Suprapubic skin (tissue), 4 donors: ENCODE results near the gene EPHA6. TPM values are rescaled to one million over a fixed set of nuclear protein-coding genes. Genes with fewer than 3 reads are reported as not detected.

Experiments used
- DNase-seq, 2 donors: peaks; one replicate each; pipeline ENCODE4 v3.0.0-alpha.2; 2019; ENCODE audit warnings: low spot score in 2 of 2
- H3K27ac ChIP-seq: fragments of 200-600 bp; sonication (generic); one replicate; pipeline ENCODE4 v1.5.1; 2019
- H3K27me3 ChIP-seq: fragments of 200-600 bp; sonication (generic); one replicate; pipeline ENCODE4 v1.5.1; 2019
- H3K36me3 ChIP-seq: fragments of 200-600 bp; sonication (generic); one replicate; pipeline ENCODE4 v1.5.1; 2019
- H3K4me1 ChIP-seq: fragments of 200-600 bp; sonication (generic); one replicate; pipeline ENCODE4 v1.5.1; 2019
- H3K4me3 ChIP-seq: fragments of 200-600 bp; sonication (generic); one replicate; pipeline ENCODE4 v1.5.1; 2019; ENCODE audit warnings: mild to moderate bottlenecking
- H3K9me3 ChIP-seq: fragments of 200-600 bp; sonication (generic); one replicate; pipeline ENCODE4 v1.5.1; 2019
- CTCF ChIP-seq, 2 donors: fragments of 200-600 bp in 1 of 2; fragments of 450-650 bp in 1 of 2; sonication (generic) in 1 of 2; IDR thresholded peaks; one replicate each; pipeline ENCODE4 v1.5.1; 2016 to 2019; ENCODE audit warnings: antibody characterized with exemption in 2 of 2, mild to moderate bottlenecking in 1 of 2, moderate library complexity in 1 of 2
- EP300 ChIP-seq: sonication (generic); formaldehyde crosslinking; IDR thresholded peaks from one replicate; pipeline ENCODE4 v1.6.1; 2017; ENCODE audit warnings: antibody characterized with exemption
- POLR2A ChIP-seq, 2 donors: fragments of 450-650 bp; IDR thresholded peaks; one replicate each; pipeline ENCODE4 v1.6.1; 2017; ENCODE audit warnings: antibody characterized with exemption in 2 of 2, mild to moderate bottlenecking in 2 of 2, moderate library complexity in 2 of 2
- POLR2AphosphoS5 ChIP-seq, 3 donors: sonication (generic); formaldehyde crosslinking; IDR thresholded peaks; one replicate each; pipeline ENCODE4 v1.6.1; 2017; ENCODE audit warnings: antibody characterized with exemption in 3 of 3
- WGBS: methylation state at CpG from one replicate; pipeline ENCODE4 v1.1.5; 2018; 5-methylcytosine and 5-hydroxymethylcytosine counted together
- total RNA-seq, 4 donors: library from RNA; depleted of rRNA; stranded (reverse); fragments of >200 nt; gene quantifications; one replicate each; pipeline ENCODE4 v1.1.0, GENCODE V29; 2016

The EPHA6 gene
- total RNA-seq, 4 donors from 2014 or later, result not detected

- DNase-seq, result no peak
- Histone ChIP-seq H3K36me3 (no peaks in the 10 kb centered on the region), H3K9me3 (no peaks in the 10 kb centered on the region), H3K27ac (no peak overlapping the region), H3K27me3 (no peaks in the 10 kb centered on the region), H3K4me3 (no peak overlapping the region), H3K4me1 (no peaks in the 10 kb centered on the region)
- no peak for TF ChIP-seq POLR2AphosphoS5 (IDR thresholded peaks at IDR 0.05)
- no peak for TF ChIP-seq EP300
- no peak for TF ChIP-seq CTCF (IDR thresholded peaks at IDR 0.05)
- TF ChIP-seq POLR2A (IDR thresholded peaks at IDR 0.05), result no peak
Measured at GRCh38 chr3:97102641-97103040, 288.2 kb downstream of the EPHA6 start.

GRCh38 chr3:97105989-97106651, 291.7 kb downstream of the EPHA6 start:
- no peaks in the 10 kb centered on the region for H3K27me3 ChIP-seq
- H3K27ac ChIP-seq, result no peak overlapping the region
- H3K9me3 ChIP-seq, result no peaks in the 10 kb centered on the region
- no peak for DNase-seq
- 61% methylated on average over 4 of the region's 4 CpGs for WGBS
- H3K36me3 ChIP-seq, result no peaks in the 10 kb centered on the region
- H3K4me1 ChIP-seq, result no peaks in the 10 kb centered on the region
- H3K4me3 ChIP-seq, result no peak overlapping the region
- TF ChIP-seq POLR2AphosphoS5 (IDR thresholded peaks at IDR 0.05) (no peak), EP300 (no peak), CTCF (IDR thresholded peaks at IDR 0.05) (no peak), POLR2A (IDR thresholded peaks at IDR 0.05) (no peak)

DNA sequence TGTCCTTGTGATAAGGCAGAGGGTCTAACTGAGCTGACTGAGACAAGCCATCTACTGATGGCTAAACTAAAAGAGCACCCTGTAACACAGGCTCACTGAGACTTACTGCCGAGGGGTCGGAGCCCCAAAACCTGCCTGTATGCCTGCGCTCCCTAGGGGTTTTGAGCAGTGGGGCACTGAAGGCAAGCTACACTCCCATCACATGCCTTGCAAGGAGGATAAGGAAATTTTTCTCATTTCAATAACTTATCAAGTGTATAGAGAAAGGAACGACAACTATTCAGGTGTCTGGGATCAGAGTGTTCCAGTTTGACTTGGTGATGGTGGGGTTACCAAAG, 292.2 kb downstream of the EPHA6 start:
- Histone ChIP-seq H3K27ac (no peak overlapping the region), H3K9me3 (no peaks in the 10 kb centered on the region), H3K27me3 (no peaks in the 10 kb centered on the region), H3K4me1 (no peaks in the 10 kb centered on the region), H3K36me3 (no peaks in the 10 kb centered on the region), H3K4me3 (no peak overlapping the region)
- no peak for TF ChIP-seq EP300
- TF ChIP-seq POLR2AphosphoS5 (IDR thresholded peaks at IDR 0.05), result no peak
- TF ChIP-seq CTCF (IDR thresholded peaks at IDR 0.05), result no peak
- no peak for TF ChIP-seq POLR2A (IDR thresholded peaks at IDR 0.05)
- 92% methylated on average over 4 of the region's 4 CpGs for WGBS
- DNase-seq, result no peak

- H3K27ac ChIP-seq, result no peak overlapping the region
- H3K4me3 ChIP-seq, result no peak overlapping the region
- H3K9me3 ChIP-seq, result no peaks in the 10 kb centered on the region
- 93% methylated on average over 1 of the region's 1 CpG for WGBS
- H3K36me3 ChIP-seq, result no peaks in the 10 kb centered on the region
- H3K4me1 ChIP-seq, result no peaks in the 10 kb centered on the region
- no peak for DNase-seq
- TF ChIP-seq EP300, result no peak
- TF ChIP-seq POLR2A (IDR thresholded peaks at IDR 0.05), result no peak
- TF ChIP-seq POLR2AphosphoS5 (IDR thresholded peaks at IDR 0.05), result no peak
- no peak for TF ChIP-seq CTCF (IDR thresholded peaks at IDR 0.05)
- H3K27me3 ChIP-seq, result no peaks in the 10 kb centered on the region
Measured at GRCh38 chr3:97108136-97108535, 293.7 kb downstream of the EPHA6 start.

GRCh38 chr3:97111244-97111643, 296.9 kb downstream of the EPHA6 start:
- H3K27ac ChIP-seq, result no peak overlapping the region
- DNase-seq, result no peak

More at GRCh38 chr3:97111244-97111643, 296.9 kb downstream of the EPHA6 start:
- 87% methylated on average over 1 of the region's 1 CpG for WGBS
- no peaks in the 10 kb centered on the region for H3K36me3 ChIP-seq
- no peaks in the 10 kb centered on the region for H3K4me1 ChIP-seq
- H3K4me3 ChIP-seq, result no peak overlapping the region
- H3K27me3 ChIP-seq, result no peaks in the 10 kb centered on the region
- TF ChIP-seq CTCF (IDR thresholded peaks at IDR 0.05) (no peak), EP300 (no peak), POLR2AphosphoS5 (IDR thresholded peaks at IDR 0.05) (no peak), POLR2A (IDR thresholded peaks at IDR 0.05) (no peak)
- no peaks in the 10 kb centered on the region for H3K9me3 ChIP-seq
